Measurements from ENCODE around the gene ENAM. TPM values are rescaled to one million over a fixed set of nuclear protein-coding genes. Genes with fewer than 3 reads are reported as not detected.
"Not testable (repeated sequence)": the region's sequence is repeated elsewhere in the genome, so short reads cannot be mapped to it uniquely, and the experiment has no call there.

ENAM gene
- total RNA-seq, 1 experiment from 2014 or later = not detected

GRCh38 chr4:70658418-70658817, 29.9 kb downstream of the ENAM start:
- H3K36me3 ChIP-seq = no peaks in the 10 kb centered on the region

DNA sequence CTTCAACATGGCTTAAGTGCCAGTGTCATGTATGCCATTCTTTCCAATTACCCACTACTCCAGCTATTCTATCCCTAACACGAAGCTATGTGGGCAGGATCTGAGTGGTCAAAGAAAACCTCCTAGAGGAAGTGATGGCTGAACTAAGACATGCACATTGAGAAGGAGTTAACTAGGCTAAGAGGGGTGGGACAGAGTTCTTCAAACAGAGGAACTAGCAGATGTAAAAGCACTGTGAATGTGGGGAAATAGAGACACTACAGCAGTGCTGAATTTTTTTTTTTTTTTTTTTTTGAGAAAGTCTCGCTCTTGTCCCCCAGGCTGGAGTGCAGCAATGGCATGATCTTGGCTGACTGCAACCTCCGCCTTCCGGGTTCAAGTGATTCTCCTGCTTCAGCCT, 31.6 kb downstream of the ENAM start:
- DNase-seq = no peak

More at GRCh38 chr4:70658418-70658817, 29.9 kb downstream of the ENAM start:
- no peak for DNase-seq
- no peaks in the 10 kb centered on the region for H3K9me3 ChIP-seq
- H3K27me3 ChIP-seq = no peaks in the 10 kb centered on the region
- no peak overlapping the region for H3K4me3 ChIP-seq

GRCh38 chr4:70661309-70661922, 32.9 kb downstream of the ENAM start:
- H3K9me3 ChIP-seq, DNase-seq, H3K36me3 ChIP-seq, H3K4me3 ChIP-seq, H3K27me3 ChIP-seq: not testable (repeated sequence)

More for the DNA sequence above, 31.6 kb downstream of the ENAM start:
- H3K36me3 ChIP-seq = no peaks in the 10 kb centered on the region
- H3K9me3 ChIP-seq = no peaks in the 10 kb centered on the region
- no peaks in the 10 kb centered on the region for H3K27me3 ChIP-seq
- H3K4me3 ChIP-seq = no peak overlapping the region

DNA sequence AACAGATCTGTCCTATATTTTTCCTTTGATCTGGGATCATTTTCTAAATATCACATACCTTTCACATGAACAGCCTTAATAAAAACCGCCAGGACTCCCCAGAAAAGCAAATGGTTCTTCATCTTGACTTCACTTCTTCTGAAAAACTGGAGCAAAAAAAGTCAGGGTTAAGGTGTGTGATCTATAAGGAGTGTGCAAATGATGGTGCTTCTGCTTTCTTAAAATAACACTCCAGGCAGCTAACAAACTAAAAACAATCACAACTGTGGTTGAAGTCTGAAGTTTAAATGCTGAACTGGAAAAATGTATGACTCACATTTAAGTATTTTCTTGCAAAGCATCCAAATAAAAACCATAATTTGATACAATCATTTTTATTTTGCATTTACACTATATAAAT, 37.8 kb downstream of the ENAM start, which contains the start of gene JCHAIN:
Gene JCHAIN, minus strand, starts transcription at position 140 of the 400 bp plus-strand sequence. Its CDS starts 18 bp downstream, at position 122.
- no peaks in the 10 kb centered on the region for H3K9me3 ChIP-seq
- H3K36me3 ChIP-seq = no peaks in the 10 kb centered on the region
- no peak for DNase-seq
- H3K27me3 ChIP-seq = no peaks in the 10 kb centered on the region
- no peak within 1 kb of the TSS for H3K4me3 ChIP-seq

- no peaks in the 10 kb centered on the region for H3K27me3 ChIP-seq
- DNase-seq = no peak
- no peaks in the 10 kb centered on the region for H3K36me3 ChIP-seq
- H3K4me3 ChIP-seq = no peak overlapping the region
- no peaks in the 10 kb centered on the region for H3K9me3 ChIP-seq
These were observed 39.4 kb downstream of the ENAM start for GRCh38 chr4:70667740-70668535.

DNA sequence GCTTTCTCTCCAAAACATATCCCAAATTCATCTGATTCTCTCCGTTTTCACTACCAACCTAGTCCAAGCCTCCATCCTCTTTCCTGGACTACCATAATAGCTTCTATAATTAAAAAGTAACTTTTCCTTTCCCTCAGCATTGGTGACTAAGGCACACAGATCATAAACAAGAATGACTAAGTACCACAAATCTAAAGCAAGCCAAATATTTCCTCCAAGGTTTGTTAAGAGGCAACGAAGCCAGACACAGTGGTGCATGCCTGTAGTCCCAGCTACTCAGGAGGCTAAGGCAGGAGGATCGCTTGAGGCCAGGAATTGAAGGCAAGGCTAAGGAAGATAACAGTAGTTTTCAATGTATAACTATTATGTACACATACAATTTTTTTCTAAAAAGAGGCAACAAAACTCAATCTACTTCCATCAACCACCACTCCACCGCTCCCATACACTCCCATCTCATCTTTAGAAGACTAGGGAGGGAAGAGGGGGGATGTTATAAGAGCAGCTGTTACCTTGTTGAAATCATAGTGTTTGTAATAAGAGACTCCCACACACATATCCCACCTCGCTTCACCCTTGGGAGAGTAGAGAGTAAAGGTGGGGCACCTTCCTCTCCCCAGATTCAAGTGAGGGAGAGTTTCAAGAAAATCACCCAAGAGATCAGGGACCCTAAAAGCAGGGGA, 41.9 kb downstream of the ENAM start:
- DNase-seq = no peak
- H3K9me3 ChIP-seq = no peaks in the 10 kb centered on the region
- no peaks in the 10 kb centered on the region for H3K27me3 ChIP-seq
- no peaks in the 10 kb centered on the region for H3K36me3 ChIP-seq
- H3K4me3 ChIP-seq = no peak overlapping the region

GRCh38 chr4:70671091-70671490, 42.5 kb downstream of the ENAM start:
- no peak for DNase-seq
- no peaks in the 10 kb centered on the region for H3K9me3 ChIP-seq
- H3K27me3 ChIP-seq = no peaks in the 10 kb centered on the region
- H3K36me3 ChIP-seq = no peaks in the 10 kb centered on the region
- no peak overlapping the region for H3K4me3 ChIP-seq

- Histone ChIP-seq H3K9me3 (no peaks in the 10 kb centered on the region), H3K27me3 (no peaks in the 10 kb centered on the region), H3K36me3 (no peaks in the 10 kb centered on the region), H3K4me3 (no peak overlapping the region)
- DNase-seq = no peak
These were observed 45.6 kb downstream of the ENAM start for GRCh38 chr4:70674191-70674590.

DNA sequence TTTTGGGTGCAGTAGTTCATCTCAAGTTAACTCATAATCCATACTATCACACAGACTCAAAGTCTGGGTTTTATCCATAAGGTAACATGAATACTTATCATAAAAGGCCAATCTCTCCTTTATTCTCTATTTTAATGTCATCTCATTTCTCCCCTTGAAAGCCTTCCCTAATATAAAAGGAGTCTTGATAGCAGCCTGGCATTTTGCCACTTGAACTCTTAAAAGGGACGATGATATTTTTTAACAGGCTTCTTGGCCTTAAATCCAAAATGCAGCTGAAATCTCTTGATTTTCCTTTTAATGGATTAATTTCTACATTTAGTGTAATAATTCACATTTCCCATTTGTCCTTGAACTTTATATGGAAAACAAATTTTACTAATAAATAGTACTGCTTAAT, 46.2 kb downstream of the ENAM start:
- Histone ChIP-seq H3K36me3 (no peaks in the 10 kb centered on the region), H3K4me3 (no peak overlapping the region), H3K9me3 (no peaks in the 10 kb centered on the region), H3K27me3 (no peaks in the 10 kb centered on the region)
- no peak for DNase-seq

GRCh38 chr4:70676554-70677090, 48.1 kb downstream of the ENAM start:
- Histone ChIP-seq H3K9me3 (no peaks in the 10 kb centered on the region), H3K27me3 (no peaks in the 10 kb centered on the region), H3K36me3 (no peaks in the 10 kb centered on the region), H3K4me3 (no peak overlapping the region)
- no peak for DNase-seq

GRCh38 chr4:70678383-70678999, 49.9 kb downstream of the ENAM start:
- Histone ChIP-seq H3K36me3 (no peaks in the 10 kb centered on the region), H3K4me3 (no peak overlapping the region), H3K27me3 (no peaks in the 10 kb centered on the region), H3K9me3 (no peaks in the 10 kb centered on the region)
- no peak for DNase-seq

DNA sequence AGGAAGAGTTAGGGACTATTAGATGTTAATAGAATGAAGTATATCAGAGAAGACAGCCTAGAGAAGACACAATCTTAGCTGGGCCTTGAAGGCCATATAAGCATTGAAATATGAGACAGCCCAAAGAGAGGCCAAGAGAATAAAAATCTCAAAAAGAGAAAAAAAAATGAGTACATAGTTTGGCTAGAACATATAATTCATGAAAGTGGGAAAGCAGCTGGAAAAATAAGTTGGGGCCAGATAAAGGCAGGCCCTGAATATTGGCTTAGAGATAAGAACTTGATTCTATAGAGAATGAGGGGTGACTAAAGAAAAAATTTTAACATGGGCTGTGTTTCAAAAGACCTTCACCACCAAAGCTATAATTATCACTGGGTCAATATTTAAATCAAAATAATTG, 52.4 kb downstream of the ENAM start:
- Histone ChIP-seq H3K9me3 (no peaks in the 10 kb centered on the region), H3K27me3 (no peaks in the 10 kb centered on the region), H3K4me3 (no peak overlapping the region), H3K36me3 (no peaks in the 10 kb centered on the region)
- DNase-seq = no peak

GRCh38 chr4:70681704-70682103, 53.2 kb downstream of the ENAM start:
- no peaks in the 10 kb centered on the region for H3K36me3 ChIP-seq
- DNase-seq = no peak
- no peaks in the 10 kb centered on the region for H3K27me3 ChIP-seq
- H3K9me3 ChIP-seq = no peaks in the 10 kb centered on the region
- no peak overlapping the region for H3K4me3 ChIP-seq

DNA sequence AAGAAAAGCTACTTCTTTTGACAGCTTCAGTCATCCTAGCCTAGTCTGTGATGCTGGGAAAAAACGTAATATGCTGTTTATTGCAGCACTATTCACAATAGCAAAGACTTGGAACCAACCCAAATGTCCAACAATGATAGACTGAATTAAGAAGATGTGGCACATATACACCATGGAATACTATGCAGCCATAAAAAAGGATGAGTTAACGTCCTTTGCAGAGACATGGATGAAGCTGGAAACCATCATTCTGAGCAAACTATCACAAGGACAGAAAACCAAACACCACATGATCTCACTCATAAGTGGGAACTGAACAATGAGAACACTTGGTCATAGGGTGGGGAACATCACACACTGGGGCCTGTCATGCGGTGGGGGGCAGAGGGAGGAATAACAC, 53.6 kb downstream of the ENAM start:
- not testable (repeated sequence) for H3K9me3 ChIP-seq, H3K36me3 ChIP-seq, DNase-seq, H3K4me3 ChIP-seq, H3K27me3 ChIP-seq

DNA sequence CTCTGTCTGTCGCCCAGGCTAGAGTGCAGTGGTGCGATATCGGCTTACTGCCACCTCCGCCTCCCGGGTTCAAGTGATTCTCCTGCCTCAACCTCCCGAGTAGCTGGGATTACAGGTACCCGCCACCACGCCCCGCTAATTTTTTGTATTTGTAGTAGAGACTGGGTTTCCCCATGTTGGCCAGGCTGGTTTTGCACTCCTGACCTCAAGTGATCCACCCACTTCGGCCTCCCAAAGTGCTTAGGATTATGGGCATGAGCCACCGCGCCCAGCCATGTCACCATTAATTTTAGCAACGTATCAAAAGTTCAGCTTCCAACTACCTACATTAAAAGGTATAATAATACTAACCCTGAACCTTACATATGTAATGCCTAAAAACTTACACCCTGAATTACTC, 58.8 kb downstream of the ENAM start:
- Histone ChIP-seq H3K9me3 (no peaks in the 10 kb centered on the region), H3K4me3 (peak overlapping the region; percentile 92), H3K27me3 (no peaks in the 10 kb centered on the region), H3K36me3 (peaks cover 9% of the 10 kb centered on the region)
- peak; percentile 1 for DNase-seq

GRCh38 chr4:70687821-70688794, 59.6 kb downstream of the ENAM start, which contains the start of gene UTP3:
UTP3 (plus strand) TSS chr4:70688532; CDS start chr4:70688678, 146 bp downstream.
- Histone ChIP-seq H3K27me3 (no peaks in the 10 kb centered on the region), H3K4me3 (peak within 1 kb of the TSS; percentile 92), H3K36me3 (peaks cover 16% of the 10 kb centered on the region), H3K9me3 (no peaks in the 10 kb centered on the region)
- DNase-seq = peak; percentile 90

Measured in MG63 (cell line).